Naive B cell (primary cell): ENCODE results near the gene RABGAP1L. TPM values are rescaled to one million over a fixed set of nuclear protein-coding genes. Genes with fewer than 3 reads are reported as not detected.
"Not testable (repeated sequence)": the region's sequence is repeated elsewhere in the genome, so short reads cannot be mapped to it uniquely, and the experiment has no call there.

Experiments
- ATAC-seq, 2 donors: fragments of 150-1000 bp; cut with Tn5 transposase; 2 replicates each; pipeline ENCODE4 v1.10.0; 2021; ENCODE audit warnings: low read depth in 2 of 2, mild to moderate bottlenecking in 2 of 2, moderate library complexity in 2 of 2
- DNase-seq: peaks from one replicate; pipeline ENCODE4 v3.0.0; 2022
- H3K27ac Mint-ChIP-seq, 6 donors: one replicate each; pipeline ENCODE4 v1.8.0; 2020 to 2022; ENCODE audit warnings: mild to moderate bottlenecking in 6 of 6, mixed read lengths in 6 of 6, moderate library complexity in 5 of 6, inconsistent platforms in 2 of 6
- H3K27me3 Mint-ChIP-seq, 3 donors: one replicate each; pipeline ENCODE4 v1.8.0; 2021 to 2022; ENCODE audit warnings: mixed read lengths in 3 of 3, mild to moderate bottlenecking in 1 of 3
- H3K36me3 Mint-ChIP-seq, 2 donors: one replicate each; pipeline ENCODE4 v1.8.0; 2020 to 2022; ENCODE audit warnings: mixed read lengths in 2 of 2, inconsistent platforms in 1 of 2, mild to moderate bottlenecking in 1 of 2
- H3K4me1 Mint-ChIP-seq, 3 donors: one replicate each; pipeline ENCODE4 v1.8.0; 2020 to 2022; ENCODE audit warnings: mixed read lengths in 3 of 3, inconsistent platforms in 1 of 3, mild to moderate bottlenecking in 1 of 3, moderate library complexity in 1 of 3
- H3K4me3 Mint-ChIP-seq, 8 donors: one replicate each; pipeline ENCODE4 v1.8.0; 2020 to 2022; ENCODE audit warnings: mild to moderate bottlenecking in 8 of 8, mixed read lengths in 8 of 8, moderate library complexity in 8 of 8, inconsistent platforms in 2 of 8
- H3K9me3 Mint-ChIP-seq, 7 donors: one replicate each; pipeline ENCODE4 v1.8.0; 2020 to 2022; ENCODE audit warnings: mixed read lengths in 7 of 7, mild to moderate bottlenecking in 5 of 7, inconsistent platforms in 2 of 7, moderate library complexity in 1 of 7
- polyA plus RNA-seq, 6 donors: library from polyadenylated mRNA; unstranded; fragments of 300-500 nt; fragmentation: Illumina TruSeq; gene quantifications; one replicate each; pipeline ENCODE4 v1.2.3, GENCODE V29; 2021; ENCODE audit warnings: low read depth in 6 of 6

RABGAP1L gene
- polyA plus RNA-seq, 6 donors from 2014 or later = 24.0 to 90.2 (median 79.0) TPM

GRCh38 chr1:175037416-175037815 lies 878.1 kb downstream of the RABGAP1L start:
- H3K4me1 Mint-ChIP-seq = no peaks in the 10 kb centered on the region
- no peak for ATAC-seq
- no peak overlapping the region for H3K27ac Mint-ChIP-seq
- H3K36me3 Mint-ChIP-seq = no peaks in the 10 kb centered on the region
- H3K27me3 Mint-ChIP-seq = peaks cover 0 to 22% (median 0%) of the 10 kb centered on the region in 3 donors
- DNase-seq = no peak
- no peaks in the 10 kb centered on the region for H3K9me3 Mint-ChIP-seq
- H3K4me3 Mint-ChIP-seq = no peak overlapping the region

GRCh38 chr1:175040324-175040879 lies 881.1 kb downstream of the RABGAP1L start:
- Mint-ChIP-seq H3K27me3 (peaks cover 4 to 21% (median 8%) of the 10 kb centered on the region in 3 donors), H3K4me3 (no peak overlapping the region), H3K36me3 (no peaks in the 10 kb centered on the region), H3K27ac (no peak overlapping the region), H3K4me1 (no peaks in the 10 kb centered on the region), H3K9me3 (no peaks in the 10 kb centered on the region)
- ATAC-seq = no peak
- no peak for DNase-seq

- Mint-ChIP-seq H3K27me3 (peaks cover 4 to 26% (median 23%) of the 10 kb centered on the region in 3 donors), H3K4me3 (no peak overlapping the region), H3K36me3 (peaks cover 0 to 4% of the 10 kb centered on the region in 2 donors), H3K27ac (no peak overlapping the region), H3K9me3 (peaks cover 0 to 5% (median 2%) of the 10 kb centered on the region in 7 donors), H3K4me1 (no peaks in the 10 kb centered on the region)
- ATAC-seq (no peak), DNase-seq (no peak)
Measured at GRCh38 chr1:175042650-175043049, 883.3 kb downstream of the RABGAP1L start.

- no peak for ATAC-seq
- H3K36me3 Mint-ChIP-seq = peaks cover 0 to 4% of the 10 kb centered on the region in 2 donors
Measured at GRCh38 chr1:175043824-175044223, 884.5 kb downstream of the RABGAP1L start.

GRCh38 chr1:175044591-175044990 lies 885.3 kb downstream of the RABGAP1L start:
- not testable (repeated sequence) for DNase-seq, ATAC-seq, H3K4me3 Mint-ChIP-seq, H3K36me3 Mint-ChIP-seq, H3K4me1 Mint-ChIP-seq, H3K9me3 Mint-ChIP-seq, H3K27ac Mint-ChIP-seq
- peaks cover 14 to 39% (median 39%) of the 10 kb centered on the region in 3 donors for H3K27me3 Mint-ChIP-seq

More at GRCh38 chr1:175043824-175044223, 884.5 kb downstream of the RABGAP1L start:
- Mint-ChIP-seq H3K4me3 (no peak overlapping the region), H3K27ac (no peak overlapping the region), H3K27me3 (peaks cover 7 to 31% (median 31%) of the 10 kb centered on the region in 3 donors), H3K4me1 (no peaks in the 10 kb centered on the region), H3K9me3 (peaks cover 0 to 5% (median 2%) of the 10 kb centered on the region in 7 donors)
- DNase-seq = no peak

Other genes with a start within 250 kb of the RABGAP1L start
- gene SERPINC1, start 242.2 kb upstream of the RABGAP1L start, polyA plus RNA-seq = under 1 TPM in 1 of 6 donors, not detected in 5; 0.29 TPM
- 10 to 100 TPM in 2 of 6 donors, 1 to 10 TPM in 4; 4.0 to 13.5 (median 9.3) TPM for gene RC3H1, start 137.2 kb upstream of the RABGAP1L start, polyA plus RNA-seq